T47D (cell line): ENCODE data around the gene MYO9A.

Experiments used
- DNase-seq, 2 experiments: peaks; one replicate each; pipeline versions ENCODE4 v3.0.0 to v3.0.0-alpha.2; 2011 to 2012; ENCODE audit warnings: low read depth in 1 of 2, low spot score in 1 of 2
- JUND ChIP-seq: IDR thresholded peaks from 2 replicates; pipeline ENCODE4 v1.6.1; 2012; ENCODE audit warnings: low read depth
- in situ Hi-C: cut with HindIII; loops from 2 replicates; pipeline ENCODE4 v1.10.0; 2016; ENCODE audit warnings: low sequenced_read_pairs, low pct_unique_long_range_greater_than_20kb

Gene MYO9A

DNA sequence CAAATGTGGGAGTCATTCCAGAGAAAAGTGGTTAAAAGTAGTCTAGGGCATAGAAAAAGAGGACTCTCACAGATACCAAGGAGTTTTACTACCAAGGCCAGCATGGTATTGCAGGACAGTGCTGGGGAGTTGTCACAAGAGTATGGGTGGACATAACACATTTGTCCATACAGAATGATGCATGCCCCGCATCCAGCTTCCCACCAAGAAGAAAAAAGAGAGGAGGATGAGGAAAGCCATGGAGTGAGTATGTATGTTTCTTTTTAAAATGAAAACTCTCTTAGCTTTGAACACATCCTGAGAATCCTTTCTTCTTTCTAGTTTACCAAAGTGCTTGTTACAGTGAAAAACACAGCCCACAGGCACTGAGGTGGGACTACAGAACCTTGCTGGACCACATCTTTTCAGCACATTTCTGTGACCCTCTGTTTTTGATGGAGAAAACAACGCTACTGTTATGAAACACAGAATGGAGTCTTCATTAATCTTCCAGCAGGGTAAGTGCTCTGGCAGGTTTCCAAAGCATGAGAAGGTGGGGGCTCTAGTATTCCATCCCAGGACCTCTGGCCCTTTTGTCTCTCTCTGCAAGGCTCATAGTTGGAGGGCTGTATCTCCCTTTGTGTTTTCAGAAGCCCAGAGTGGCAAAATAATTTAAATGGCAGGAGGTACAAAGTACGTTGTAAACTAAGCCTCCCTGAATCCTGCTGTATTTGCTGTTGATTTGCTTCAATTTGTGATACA lies 294.9 kb downstream of the MYO9A start:
- DNase-seq = no peak
- in situ Hi-C loops = no loop called here
- no peak for TF ChIP-seq JUND

DNA sequence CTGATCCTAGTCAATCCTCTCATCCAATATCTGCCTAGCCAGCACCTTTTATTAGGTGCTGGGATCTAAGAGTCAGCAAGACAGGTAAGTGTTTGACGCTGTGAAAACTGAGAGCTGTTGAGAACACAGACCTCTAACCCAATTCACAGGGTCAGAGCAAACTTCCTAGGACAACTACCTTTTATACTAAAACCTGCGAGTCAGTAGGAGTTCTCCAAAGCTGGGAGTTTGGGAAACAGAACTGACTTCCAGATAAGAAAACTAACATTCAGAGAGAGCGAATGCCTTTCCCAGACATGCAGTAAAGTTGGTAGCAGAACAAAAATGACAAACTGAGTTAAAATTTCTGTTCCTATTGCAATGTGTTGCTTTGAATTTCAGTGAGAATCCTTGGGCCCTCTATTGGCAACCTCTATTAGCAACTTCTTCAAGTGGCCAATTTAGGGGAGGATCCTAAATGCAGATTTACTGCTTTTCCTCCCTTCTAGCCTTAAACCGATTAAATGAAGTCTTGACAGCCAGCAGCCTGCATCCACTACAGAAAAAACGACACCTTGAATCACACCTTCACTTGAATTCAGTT lies 296.3 kb downstream of the MYO9A start:
- no peak for TF ChIP-seq JUND
- in situ Hi-C loops = no loop called here
- no peak for DNase-seq

DNA sequence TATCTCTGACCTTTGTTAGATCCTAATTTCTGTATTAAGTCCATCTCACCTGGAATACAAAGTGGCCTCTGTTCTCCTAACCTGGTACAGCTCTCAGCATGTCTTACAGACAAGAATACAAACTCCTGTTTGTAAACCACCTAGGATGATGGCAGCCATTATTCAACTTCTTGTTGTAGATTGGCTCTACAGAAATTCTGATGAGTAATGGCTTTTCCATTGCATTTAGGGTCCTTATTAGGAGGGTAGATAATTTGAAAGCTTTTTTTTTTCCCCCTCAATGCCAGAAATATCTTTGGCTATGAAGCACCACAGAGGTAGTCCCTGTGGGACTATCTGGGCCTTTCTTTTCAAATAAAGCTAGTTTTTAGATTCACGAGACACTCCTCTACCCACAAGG lies 297.8 kb downstream of the MYO9A start:
- TF ChIP-seq JUND = no peak
- in situ Hi-C loops = no loop called here
- no peak for DNase-seq

DNA sequence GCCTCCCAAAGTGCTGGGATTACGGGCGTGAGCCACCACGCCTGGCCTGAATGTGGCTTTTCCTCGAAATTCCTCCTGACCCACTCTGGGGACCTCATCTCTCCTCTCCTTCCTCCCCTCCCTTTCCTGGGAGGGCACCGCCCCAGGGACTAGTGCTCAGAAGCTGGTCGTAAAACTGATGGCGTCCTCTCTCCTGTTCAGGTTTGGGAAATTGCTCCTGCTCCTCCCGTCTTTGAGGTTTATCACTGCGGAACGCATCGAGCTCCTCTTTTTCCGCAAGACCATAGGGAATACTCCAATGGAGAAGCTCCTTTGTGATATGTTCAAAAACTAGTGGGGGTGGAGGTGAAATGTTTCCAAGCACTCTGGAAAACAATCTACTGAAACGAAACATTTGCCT lies 300.6 kb downstream of the MYO9A start:
- no peak for TF ChIP-seq JUND
- no peak for DNase-seq
- in situ Hi-C loops = no loop called here

DNA sequence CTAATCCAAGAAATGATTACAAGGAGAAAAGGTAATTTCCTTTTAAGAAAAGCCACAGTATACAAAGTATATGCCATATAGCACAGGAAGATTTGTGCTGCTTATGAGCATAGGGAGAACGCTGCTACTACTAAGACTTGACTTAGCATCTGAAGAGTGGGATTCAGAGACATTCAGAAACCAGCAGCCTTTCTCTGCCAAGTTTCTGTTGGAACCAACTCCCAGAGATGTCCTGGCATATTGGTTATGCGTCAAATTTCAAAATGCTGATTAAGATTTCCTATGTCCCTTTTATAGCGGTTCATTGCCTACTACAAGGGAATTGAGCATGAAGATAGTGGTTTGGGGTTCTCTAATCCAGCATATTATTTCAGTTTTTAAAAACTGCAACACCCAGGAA lies 302.6 kb downstream of the MYO9A start:
- no peak for DNase-seq
- in situ Hi-C loops = no loop called here
- TF ChIP-seq JUND = no peak

DNA sequence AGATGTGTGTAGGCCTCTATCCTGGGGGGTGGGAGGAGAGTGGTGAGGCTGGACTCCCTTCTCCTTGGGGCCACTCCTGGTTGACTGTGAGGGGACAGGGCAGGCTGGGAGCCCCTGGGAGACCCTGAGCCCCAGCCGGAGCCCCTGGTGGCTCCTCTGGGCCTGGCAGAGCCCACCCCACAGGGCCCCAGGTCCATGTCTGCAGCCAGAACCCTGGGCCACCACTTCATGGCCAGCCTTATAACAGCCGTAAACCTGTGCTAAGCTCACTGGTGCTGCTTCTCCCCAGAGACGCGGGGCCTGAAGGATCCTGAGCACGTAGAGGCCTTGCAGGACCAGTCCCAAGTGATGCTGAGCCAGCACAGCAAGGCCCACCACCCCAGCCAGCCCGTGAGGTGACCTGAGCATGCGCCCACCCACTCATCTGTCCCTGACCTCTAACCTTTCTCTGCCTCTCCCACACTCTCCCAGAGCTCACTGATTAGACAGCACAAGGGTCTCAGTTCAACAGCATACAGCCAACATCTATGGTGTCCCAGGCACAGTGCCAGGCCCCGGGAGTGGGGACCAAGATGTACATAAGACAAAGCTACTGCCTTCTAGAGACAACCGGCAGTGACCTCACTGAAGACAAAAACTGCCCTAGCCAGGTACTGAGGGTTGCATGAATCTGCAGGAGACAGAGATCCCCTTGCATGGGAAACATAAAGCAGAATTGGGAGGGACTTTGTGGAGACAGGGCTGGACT lies 304.1 kb downstream of the MYO9A start:
- DNase-seq = no peak
- TF ChIP-seq JUND = no peak
- in situ Hi-C loops = no loop called here

DNA sequence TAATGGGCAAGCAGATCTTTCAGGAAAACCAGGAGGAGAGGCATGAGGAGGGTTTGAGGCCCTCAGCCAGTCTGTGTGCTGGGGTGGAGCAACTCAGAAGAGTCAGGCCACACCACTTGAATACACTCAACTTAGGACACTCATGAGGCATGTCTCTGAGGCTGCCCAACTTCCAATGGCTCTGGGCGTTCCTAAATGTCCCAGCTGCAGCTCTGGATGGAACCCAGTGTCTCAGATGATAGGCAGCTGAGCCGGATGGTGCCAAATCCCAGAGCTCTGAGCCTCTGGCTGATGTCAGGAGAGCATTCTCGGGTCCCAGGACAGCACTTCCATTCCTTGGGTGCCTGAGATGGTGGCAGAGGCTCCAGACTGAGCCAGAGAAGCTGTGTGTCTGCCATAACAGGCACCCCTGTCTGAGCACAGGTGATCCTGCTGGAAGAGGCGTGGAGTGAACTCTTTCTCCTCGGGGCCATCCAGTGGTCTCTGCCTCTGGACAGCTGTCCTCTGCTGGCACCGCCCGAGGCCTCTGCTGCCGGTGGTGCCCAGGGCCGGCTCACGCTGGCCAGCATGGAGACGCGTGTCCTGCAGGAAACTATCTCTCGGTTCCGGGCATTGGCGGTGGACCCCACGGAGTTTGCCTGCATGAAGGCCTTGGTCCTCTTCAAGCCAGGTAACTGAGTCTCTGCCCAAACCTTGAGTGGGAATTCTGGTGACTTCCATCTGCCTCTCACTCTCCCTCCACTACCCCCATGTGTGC lies 304.8 kb downstream of the MYO9A start:
- in situ Hi-C loops = no loop called here
- no peak for TF ChIP-seq JUND
- no peak for DNase-seq

DNA sequence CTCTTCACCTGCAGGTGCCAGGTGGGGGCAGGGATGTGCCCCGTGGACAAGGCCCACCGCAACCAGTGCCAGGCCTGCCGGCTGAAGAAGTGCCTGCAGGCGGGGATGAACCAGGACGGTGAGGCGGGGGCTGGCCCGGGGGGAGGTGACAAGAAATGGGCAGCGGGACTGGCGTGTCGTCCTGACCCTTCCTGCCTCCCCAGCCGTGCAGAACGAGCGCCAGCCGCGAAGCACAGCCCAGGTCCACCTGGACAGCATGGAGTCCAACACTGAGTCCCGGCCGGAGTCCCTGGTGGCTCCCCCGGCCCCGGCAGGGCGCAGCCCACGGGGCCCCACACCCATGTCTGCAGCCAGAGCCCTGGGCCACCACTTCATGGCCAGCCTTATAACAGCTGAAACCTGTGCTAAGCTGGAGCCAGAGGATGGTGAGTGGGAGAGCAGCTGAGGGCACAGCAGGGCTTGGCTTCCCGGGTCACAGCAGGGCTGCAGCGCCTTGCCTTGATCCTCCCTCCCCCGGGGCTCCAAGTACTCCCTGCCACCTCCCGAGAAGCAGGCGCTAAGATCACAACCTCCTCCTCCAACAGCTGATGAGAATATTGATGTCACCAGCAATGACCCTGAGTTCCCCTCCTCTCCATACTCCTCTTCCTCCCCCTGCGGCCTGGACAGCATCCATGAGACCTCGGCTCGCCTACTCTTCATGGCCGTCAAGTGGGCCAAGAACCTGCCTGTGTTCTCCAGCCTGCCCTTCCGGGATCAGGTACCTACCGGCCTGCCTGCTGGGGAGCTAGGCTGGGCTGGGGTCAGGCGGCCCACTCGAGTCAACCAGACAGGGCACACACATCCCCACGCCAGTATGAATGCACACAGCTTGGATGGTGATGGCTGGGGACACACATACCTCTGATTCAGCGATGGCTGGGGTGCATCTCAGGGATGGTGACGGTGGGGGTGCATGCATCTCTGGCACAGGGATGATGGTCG lies 305.9 kb downstream of the MYO9A start:
- no peak for DNase-seq
- TF ChIP-seq JUND = no peak
- in situ Hi-C loops = no loop called here

DNA sequence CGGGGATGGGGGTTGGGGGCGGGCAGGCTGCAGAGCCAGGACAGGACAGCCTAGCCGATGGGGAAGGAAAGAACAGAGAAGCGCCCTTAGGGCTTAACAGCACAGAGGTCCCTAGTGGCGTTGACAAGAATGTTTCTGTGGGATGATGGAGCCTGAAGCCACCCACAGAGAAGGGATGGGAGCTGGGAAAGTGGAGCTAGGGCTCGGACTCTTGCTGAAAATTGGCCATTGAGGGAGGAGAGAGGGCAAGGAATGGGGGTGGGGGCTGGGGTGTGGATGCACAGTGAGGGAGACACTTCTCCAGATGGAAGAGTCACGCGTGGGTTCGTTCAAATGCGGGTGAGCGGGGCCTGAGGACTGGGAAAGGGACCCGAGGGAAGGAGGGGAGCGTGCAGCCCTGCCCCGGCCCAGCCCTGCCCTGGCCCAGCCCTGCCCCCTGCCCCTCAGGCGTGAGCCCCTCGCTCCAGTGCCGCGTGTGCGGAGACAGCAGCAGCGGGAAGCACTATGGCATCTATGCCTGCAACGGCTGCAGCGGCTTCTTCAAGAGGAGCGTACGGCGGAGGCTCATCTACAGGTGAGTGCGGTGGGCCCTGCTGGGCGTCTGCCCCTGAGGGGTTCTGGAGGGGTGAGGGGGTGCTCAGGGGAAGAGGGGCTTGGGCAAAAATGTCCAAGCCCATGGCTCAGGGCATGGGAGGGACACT lies 306.8 kb downstream of the MYO9A start:
- TF ChIP-seq JUND = no peak
- in situ Hi-C loops = no loop called here
- DNase-seq = no peak

DNA sequence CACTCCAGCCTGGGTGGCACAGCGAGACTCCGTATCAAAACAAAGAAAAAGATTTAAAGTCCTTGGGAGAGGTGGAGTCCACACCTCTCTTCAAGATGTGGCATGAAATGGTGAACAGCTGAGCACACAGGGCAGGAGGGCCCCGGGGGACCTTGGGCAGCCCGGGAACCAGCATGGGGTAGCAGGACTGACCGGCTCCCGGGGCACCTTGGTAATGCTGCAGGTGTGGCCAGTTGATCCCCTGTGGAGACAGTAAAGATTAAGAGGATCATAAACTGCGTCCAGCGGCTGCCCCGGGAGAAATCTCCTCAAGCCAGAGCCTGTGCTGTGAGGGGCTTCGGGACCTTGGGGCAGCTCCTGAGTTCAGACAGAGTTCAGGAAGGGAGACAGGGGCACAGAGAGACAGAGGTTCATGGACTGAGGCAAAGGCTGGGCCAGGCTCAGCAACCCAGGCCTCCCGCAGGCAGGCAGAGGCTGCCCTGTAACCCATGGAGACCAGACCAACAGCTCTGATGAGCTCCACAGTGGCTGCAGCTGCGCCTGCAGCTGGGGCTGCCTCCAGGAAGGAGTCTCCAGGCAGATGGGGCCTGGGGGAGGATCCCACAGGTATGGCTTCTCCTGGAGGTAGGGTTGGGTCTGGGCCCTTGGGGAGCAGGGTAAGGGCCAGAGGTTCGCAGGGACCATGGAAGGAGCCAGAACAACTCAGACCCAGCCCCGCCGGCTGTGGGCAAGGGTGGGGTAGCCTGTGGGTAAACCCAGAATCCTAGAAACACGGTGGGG lies 307.5 kb downstream of the MYO9A start, which contains the start of gene NR2E3:
Gene NR2E3, plus strand, starts transcription at position 299 of the 780 bp plus-strand sequence. Its CDS starts 190 bp downstream, at position 489.
- no peak for DNase-seq
- in situ Hi-C loops = no loop called here
- no peak for TF ChIP-seq JUND

DNA sequence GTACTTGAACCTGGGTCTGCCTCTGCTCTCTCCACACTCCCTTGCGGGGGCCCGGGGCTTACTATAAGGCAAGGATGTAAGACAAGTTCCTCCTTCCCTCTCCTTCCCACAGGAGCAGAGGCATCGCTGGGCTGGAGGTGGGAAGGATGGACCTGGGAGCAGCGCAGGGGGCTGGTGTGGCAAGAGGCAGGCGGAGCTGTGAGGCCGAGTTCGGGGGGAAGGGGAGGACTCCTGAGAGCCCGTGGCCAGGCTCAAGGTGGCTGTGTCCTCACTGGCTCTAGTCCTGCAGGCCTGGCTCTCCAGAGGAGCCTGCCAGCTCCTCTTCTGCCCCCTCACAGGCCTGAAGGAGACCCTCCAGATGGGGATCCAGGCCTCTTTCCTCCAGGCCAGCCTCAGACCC lies 308.6 kb downstream of the MYO9A start:
- in situ Hi-C loops = no loop called here

More for the DNA sequence above, 308.6 kb downstream of the MYO9A start:
- TF ChIP-seq JUND = no peak
- no peak for DNase-seq
